Trophoblast cell (in vitro differentiated cells and primary cell): ENCODE measurements around the gene PRPS2.

Source experiments
- DNase-seq, 2 donors: peaks; one replicate each; pipeline ENCODE4 v3.0.0-alpha.2; 2016
- H2AFZ ChIP-seq: 2 replicates; pipeline ENCODE4 v1.6.1; 2013; ENCODE audit warnings: low read length, moderate library complexity, mild to moderate bottlenecking; ENCODE audit not compliant: insufficient read depth, poor library complexity
- H2AK5ac ChIP-seq: 2 replicates; pipeline ENCODE4 v1.6.1; 2013; ENCODE audit warnings: mild to moderate bottlenecking, low read length
- H2BK120ac ChIP-seq: 2 replicates; pipeline ENCODE4 v1.6.1; 2013; ENCODE audit warnings: low read length, mild to moderate bottlenecking, moderate library complexity; ENCODE audit not compliant: insufficient read depth, poor library complexity
- H2BK12ac ChIP-seq: 2 replicates; pipeline ENCODE4 v1.6.1; 2013; ENCODE audit warnings: mild to moderate bottlenecking, low read length, moderate library complexity
- H2BK5ac ChIP-seq: 2 replicates; pipeline ENCODE4 v1.6.1; 2013; ENCODE audit warnings: low read length, low read depth, moderate library complexity, mild to moderate bottlenecking; ENCODE audit not compliant: poor library complexity
- H3K14ac ChIP-seq: 2 replicates; pipeline ENCODE4 v1.6.1; 2013; ENCODE audit warnings: mild to moderate bottlenecking, low read length
- H3K18ac ChIP-seq: 2 replicates; pipeline ENCODE4 v1.6.1; 2013; ENCODE audit warnings: mild to moderate bottlenecking, low read length
- H3K23ac ChIP-seq: 2 replicates; pipeline ENCODE4 v1.6.1; 2013; ENCODE audit warnings: low read length
- H3K27ac ChIP-seq: 2 replicates; pipeline ENCODE4 v1.5.1; 2013; ENCODE audit warnings: low read depth, mild to moderate bottlenecking, inconsistent platforms, low read length, moderate library complexity
- H3K27me3 ChIP-seq: 2 replicates; pipeline ENCODE4 v1.6.1; 2013; ENCODE audit warnings: inconsistent platforms, mild to moderate bottlenecking, low read length, moderate library complexity; ENCODE audit not compliant: insufficient read depth
- H3K36me3 ChIP-seq, 2 experiments: 1 replicate in 1 of 2; 2 replicates in 1 of 2; pipeline ENCODE4 v1.6.1; 2013; ENCODE audit warnings: low read length in 2 of 2, mild to moderate bottlenecking in 2 of 2, moderate library complexity in 1 of 2; ENCODE audit not compliant: insufficient read depth in 2 of 2, control insufficient read depth in 1 of 2
- H3K4ac ChIP-seq: 2 replicates; pipeline ENCODE4 v1.6.1; 2013; ENCODE audit warnings: low read depth, mild to moderate bottlenecking, low read length, moderate library complexity
- H3K4me1 ChIP-seq, 2 experiments: 1 replicate in 1 of 2; 2 replicates in 1 of 2; pipeline ENCODE4 v1.6.1; 2013; ENCODE audit warnings: low read length in 2 of 2, mild to moderate bottlenecking in 2 of 2, moderate library complexity in 1 of 2; ENCODE audit not compliant: insufficient read depth in 2 of 2, control insufficient read depth in 1 of 2
- H3K4me2 ChIP-seq: 2 replicates; pipeline ENCODE4 v1.6.1; 2013; ENCODE audit warnings: inconsistent platforms, mild to moderate bottlenecking, low read length, moderate library complexity
- H3K4me3 ChIP-seq: 2 replicates; pipeline ENCODE4 v1.5.1; 2013; ENCODE audit warnings: mild to moderate bottlenecking, low read depth, low read length, inconsistent platforms
- H3K79me1 ChIP-seq: one replicate; pipeline ENCODE4 v1.6.1; 2013; ENCODE audit warnings: low read length
- H3K79me2 ChIP-seq: 2 replicates; pipeline ENCODE4 v1.6.1; 2013; ENCODE audit warnings: low read length, mild to moderate bottlenecking; ENCODE audit not compliant: control insufficient read depth, insufficient read depth, poor library complexity
- H3K9ac ChIP-seq: 2 replicates; pipeline ENCODE4 v1.6.1; 2013; ENCODE audit warnings: mild to moderate bottlenecking, low read length
- H3K9me3 ChIP-seq: 2 replicates; pipeline ENCODE4 v1.6.1; 2013; ENCODE audit warnings: low read depth, mild to moderate bottlenecking, control low read depth, inconsistent platforms, low read length; ENCODE audit not compliant: insufficient read depth
- H4K12ac ChIP-seq: 2 replicates; pipeline ENCODE4 v1.6.1; 2013; ENCODE audit warnings: low read depth, mild to moderate bottlenecking, low read length, moderate library complexity
- H4K8ac ChIP-seq: 2 replicates; pipeline ENCODE4 v1.6.1; 2013; ENCODE audit warnings: low read depth, mild to moderate bottlenecking, low read length, moderate library complexity
- H4K91ac ChIP-seq: one replicate; pipeline ENCODE4 v1.6.1; 2013; ENCODE audit warnings: low read depth, mild to moderate bottlenecking, low read length, moderate library complexity
- WGBS: extraction: QIAGEN DNeasy Blood & Tissue Kit; methylation state at CpG from one replicate; pipeline ENCODE4 v1.1.7; 2013; ENCODE audit warnings: missing lambda C conversion rate; ENCODE audit not compliant: insufficient read length, insufficient coverage; ENCODE audit errors: extremely low coverage; 5-methylcytosine and 5-hydroxymethylcytosine counted together

Gene PRPS2

DNA sequence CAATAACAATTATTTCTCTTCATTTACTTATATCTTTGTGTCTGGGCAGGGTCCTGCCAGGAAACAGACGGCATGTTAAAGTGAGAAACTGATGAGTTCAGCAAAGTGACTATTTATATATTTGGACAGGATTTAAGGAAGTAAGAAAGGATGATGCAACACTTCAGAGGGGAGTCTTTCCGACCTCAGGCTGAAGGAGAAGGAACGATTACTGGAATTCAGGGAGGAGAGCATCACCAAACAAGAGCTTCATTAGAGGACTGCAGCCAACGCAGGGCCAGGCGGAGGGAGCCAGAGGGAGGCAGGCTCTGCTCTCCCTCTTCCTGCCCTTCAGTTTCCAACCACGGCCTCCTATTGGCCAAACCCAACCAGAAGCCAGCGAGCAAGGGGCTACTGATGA is 74.1 kb downstream of the PRPS2 start:
- Histone ChIP-seq H2AFZ (no peak overlapping the region), H2BK120ac (no peak overlapping the region), H3K79me1 (peaks cover 5% of the 10 kb centered on the region), H4K12ac (no peak overlapping the region), H3K4ac (no peak overlapping the region), H3K4me2 (no peak overlapping the region), H3K4me3 (no peak overlapping the region), H3K27ac (no peak overlapping the region), H4K8ac (no peak overlapping the region), H3K9me3 (no peaks in the 10 kb centered on the region), H2BK12ac (no peak overlapping the region), H3K4me1 (peaks cover 0 to 2% of the 10 kb centered on the region in 2 experiments), H2AK5ac (no peak overlapping the region), H3K9ac (no peak overlapping the region), H3K23ac (no peak overlapping the region), H3K27me3 (no peaks in the 10 kb centered on the region), H2BK5ac (no peak overlapping the region), H3K36me3 (no peaks in the 10 kb centered on the region), H3K14ac (no peak overlapping the region), H3K79me2 (no peaks in the 10 kb centered on the region), H3K18ac (no peak overlapping the region), H4K91ac (no peak overlapping the region)
- no peak for DNase-seq
- no CpG with 5 or more reads among the region's 7 CpGs for WGBS

- Histone ChIP-seq H3K4me3 (no peak within 1 kb of the TSS), H4K12ac (no peak within 1 kb of the TSS)
- WGBS: no CpG with 5 or more reads among the region's 7 CpGs
Observed at GRCh38 chrX:12866451-12867377, 75.5 kb downstream of the PRPS2 start, which contains the start of gene TLR7. TLR7 (plus strand) TSS chrX:12867072; CDS start chrX:12867579, 507 bp downstream.

GRCh38 chrX:12867685-12868084 is 76.5 kb downstream of the PRPS2 start:
- no peak overlapping the region for H4K91ac ChIP-seq
- H3K36me3 ChIP-seq: no peaks in the 10 kb centered on the region
- peaks cover 12% of the 10 kb centered on the region for H3K79me1 ChIP-seq
- DNase-seq: no peak
- no peak overlapping the region for H2AFZ ChIP-seq
- no peak overlapping the region for H3K18ac ChIP-seq
- H3K14ac ChIP-seq: no peak overlapping the region
- H2BK5ac ChIP-seq: no peak overlapping the region
- H2AK5ac ChIP-seq: no peak overlapping the region
- H3K9ac ChIP-seq: no peak overlapping the region
- H3K27ac ChIP-seq: peak overlapping the region; percentile 52
- no peaks in the 10 kb centered on the region for H3K79me2 ChIP-seq
- H2BK120ac ChIP-seq: no peak overlapping the region
- H3K4me3 ChIP-seq: no peak overlapping the region
- H3K23ac ChIP-seq: no peak overlapping the region
- no peak overlapping the region for H3K4ac ChIP-seq
- no peaks in the 10 kb centered on the region for H3K27me3 ChIP-seq
- WGBS: no CpG with 5 or more reads among the region's 4 CpGs
- no peaks in the 10 kb centered on the region for H3K9me3 ChIP-seq
- peak overlapping the region; percentile 10 for H3K4me2 ChIP-seq
- no peak overlapping the region for H4K8ac ChIP-seq
- H3K4me1 ChIP-seq: peaks cover 4 to 13% of the 10 kb centered on the region in 2 experiments
- no peak overlapping the region for H2BK12ac ChIP-seq
- H4K12ac ChIP-seq: no peak overlapping the region

More at GRCh38 chrX:12866451-12867377, 75.5 kb downstream of the PRPS2 start, which contains the start of gene TLR7:
- H3K4me1 ChIP-seq: peaks cover 0 to 6% of the 10 kb centered on the region in 2 experiments
- H2BK120ac ChIP-seq: peak within 1 kb of the TSS; percentile 43
- no peak within 1 kb of the TSS for H2BK5ac ChIP-seq
- H2AFZ ChIP-seq: no peak within 1 kb of the TSS
- no peak for DNase-seq
- no peaks in the 10 kb centered on the region for H3K9me3 ChIP-seq
- no peak within 1 kb of the TSS for H2AK5ac ChIP-seq
- no peak within 1 kb of the TSS for H3K18ac ChIP-seq
- H4K91ac ChIP-seq: no peak within 1 kb of the TSS
- no peak within 1 kb of the TSS for H4K8ac ChIP-seq
- H3K27me3 ChIP-seq: no peaks in the 10 kb centered on the region
- H2BK12ac ChIP-seq: no peak within 1 kb of the TSS
- H3K4me2 ChIP-seq: peak within 1 kb of the TSS; percentile 10
- H3K4ac ChIP-seq: no peak within 1 kb of the TSS
- H3K36me3 ChIP-seq: no peaks in the 10 kb centered on the region
- H3K79me2 ChIP-seq: no peaks in the 10 kb centered on the region
- H3K14ac ChIP-seq: no peak within 1 kb of the TSS
- H3K9ac ChIP-seq: no peak within 1 kb of the TSS
- peak within 1 kb of the TSS; percentile 52 for H3K27ac ChIP-seq
- no peak within 1 kb of the TSS for H3K23ac ChIP-seq
- peaks cover 8% of the 10 kb centered on the region for H3K79me1 ChIP-seq

DNA sequence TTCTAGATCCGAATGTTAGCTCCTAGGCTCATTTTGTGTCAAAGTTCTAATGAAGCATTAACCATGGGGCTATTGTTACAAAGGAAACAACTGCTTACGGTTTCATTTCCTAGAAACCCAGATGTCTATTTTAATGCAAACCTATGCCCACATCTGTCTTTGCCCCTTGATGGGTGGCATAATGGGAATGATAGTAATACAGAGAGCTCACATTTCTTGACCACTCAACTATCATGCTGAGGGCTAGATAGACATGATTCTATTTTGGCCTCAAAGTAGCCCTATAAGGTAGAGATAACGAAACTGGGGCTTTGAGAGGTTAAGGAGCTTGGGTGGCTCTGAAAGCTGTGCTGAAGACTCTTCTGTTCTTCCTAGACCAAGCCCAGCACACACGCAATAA is 77.5 kb downstream of the PRPS2 start:
- H3K36me3 ChIP-seq: no peaks in the 10 kb centered on the region
- H3K4ac ChIP-seq: no peak overlapping the region
- no peak overlapping the region for H3K9ac ChIP-seq
- no peaks in the 10 kb centered on the region for H3K79me2 ChIP-seq
- no peak overlapping the region for H3K23ac ChIP-seq
- peaks cover 4 to 13% of the 10 kb centered on the region in 2 experiments for H3K4me1 ChIP-seq
- no peak overlapping the region for H4K8ac ChIP-seq
- WGBS: no CpG with 5 or more reads among the region's 4 CpGs
- no peak overlapping the region for H2BK120ac ChIP-seq
- no peak overlapping the region for H2BK5ac ChIP-seq
- no peak overlapping the region for H2AK5ac ChIP-seq
- H3K14ac ChIP-seq: no peak overlapping the region
- no peaks in the 10 kb centered on the region for H3K9me3 ChIP-seq
- H4K91ac ChIP-seq: no peak overlapping the region
- no peak overlapping the region for H3K4me2 ChIP-seq
- H3K18ac ChIP-seq: no peak overlapping the region
- DNase-seq: no peak
- H2BK12ac ChIP-seq: no peak overlapping the region
- peaks cover 12% of the 10 kb centered on the region for H3K79me1 ChIP-seq
- H3K27ac ChIP-seq: no peak overlapping the region
- no peak overlapping the region for H3K4me3 ChIP-seq
- no peaks in the 10 kb centered on the region for H3K27me3 ChIP-seq
- no peak overlapping the region for H4K12ac ChIP-seq
- no peak overlapping the region for H2AFZ ChIP-seq
